ENCODE results near the gene ADAM23. TPM values are rescaled to one million over a fixed set of nuclear protein-coding genes. Genes with fewer than 3 reads are reported as not detected.

Gene ADAM23
- total and polyA plus RNA-seq, 2 experiments from 2014 or later = 11.3 to 13.1 TPM

DNA sequence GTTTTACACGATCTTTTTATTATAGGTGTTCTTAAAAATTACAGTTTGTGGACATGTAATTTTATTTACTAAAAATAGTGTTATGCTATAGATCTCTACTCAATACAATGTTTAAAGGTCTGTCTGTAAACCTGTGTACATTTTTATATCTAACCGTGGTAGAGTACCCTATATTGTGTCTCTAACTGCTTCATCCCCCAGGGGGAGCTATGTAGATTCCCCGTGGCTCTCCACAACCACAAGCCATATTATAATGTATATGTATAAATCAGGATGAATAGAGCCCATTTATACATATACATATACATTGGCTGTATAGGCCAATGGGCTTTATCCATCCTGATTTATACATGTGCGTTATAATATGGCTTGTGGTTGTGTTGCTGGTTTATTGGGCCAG lies 59.4 kb downstream of the ADAM23 start:
- no peak overlapping the region for H3K4me3 ChIP-seq
- no peaks in the 10 kb centered on the region for H3K9me3 ChIP-seq (ENCODE audit: low read depth)
- no peak overlapping the region for H3K27ac ChIP-seq
- DNase-seq (ENCODE audit: low read depth in 1 of 2, low spot score in 1 of 2) = no peak
- TF ChIP-seq, protein P1, sequence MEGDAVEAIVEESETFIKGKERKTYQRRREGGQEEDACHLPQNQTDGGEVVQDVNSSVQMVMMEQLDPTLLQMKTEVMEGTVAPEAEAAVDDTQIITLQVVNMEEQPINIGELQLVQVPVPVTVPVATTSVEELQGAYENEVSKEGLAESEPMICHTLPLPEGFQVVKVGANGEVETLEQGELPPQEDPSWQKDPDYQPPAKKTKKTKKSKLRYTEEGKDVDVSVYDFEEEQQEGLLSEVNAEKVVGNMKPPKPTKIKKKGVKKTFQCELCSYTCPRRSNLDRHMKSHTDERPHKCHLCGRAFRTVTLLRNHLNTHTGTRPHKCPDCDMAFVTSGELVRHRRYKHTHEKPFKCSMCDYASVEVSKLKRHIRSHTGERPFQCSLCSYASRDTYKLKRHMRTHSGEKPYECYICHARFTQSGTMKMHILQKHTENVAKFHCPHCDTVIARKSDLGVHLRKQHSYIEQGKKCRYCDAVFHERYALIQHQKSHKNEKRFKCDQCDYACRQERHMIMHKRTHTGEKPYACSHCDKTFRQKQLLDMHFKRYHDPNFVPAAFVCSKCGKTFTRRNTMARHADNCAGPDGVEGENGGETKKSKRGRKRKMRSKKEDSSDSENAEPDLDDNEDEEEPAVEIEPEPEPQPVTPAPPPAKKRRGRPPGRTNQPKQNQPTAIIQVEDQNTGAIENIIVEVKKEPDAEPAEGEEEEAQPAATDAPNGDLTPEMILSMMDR (IDR thresholded peaks at IDR 0.05; ENCODE audit: low read depth, low read length) = no peak
- peaks cover 10% of the 10 kb centered on the region for H3K4me1 ChIP-seq (ENCODE audit: low read depth)
- no peaks in the 10 kb centered on the region for H3K27me3 ChIP-seq
- no peaks in the 10 kb centered on the region for H3K36me3 ChIP-seq

DNA sequence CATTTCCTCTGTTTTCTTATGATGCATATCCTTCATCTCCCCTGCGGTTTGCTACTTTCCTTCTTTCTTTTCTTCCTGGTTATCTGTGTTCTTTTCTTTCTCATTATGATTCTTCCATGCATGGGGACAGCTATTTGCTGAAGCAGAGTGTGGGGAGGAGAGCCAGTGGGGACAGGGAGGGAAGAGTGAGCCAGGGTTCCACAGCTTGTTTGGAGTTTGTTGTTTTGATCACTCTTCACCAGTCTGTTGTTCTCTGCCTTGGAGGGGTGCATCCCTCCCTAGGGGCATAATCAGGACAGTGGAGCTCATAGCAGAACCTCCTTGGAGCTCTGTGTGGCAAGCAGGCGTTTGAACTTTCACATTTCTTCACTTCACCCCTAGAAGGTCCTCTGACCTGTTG lies 68.0 kb downstream of the ADAM23 start:
- Histone ChIP-seq H3K9me3 (ENCODE audit: low read depth) (no peaks in the 10 kb centered on the region), H3K36me3 (no peaks in the 10 kb centered on the region), H3K4me3 (no peak overlapping the region), H3K27me3 (no peaks in the 10 kb centered on the region), H3K4me1 (ENCODE audit: low read depth) (peaks cover 32% of the 10 kb centered on the region), H3K27ac (no peak overlapping the region)
- TF ChIP-seq, protein P1 (IDR thresholded peaks at IDR 0.05; ENCODE audit: low read depth, low read length) = no peak
- no peak for DNase-seq (ENCODE audit: low read depth in 1 of 2, low spot score in 1 of 2)

DNA sequence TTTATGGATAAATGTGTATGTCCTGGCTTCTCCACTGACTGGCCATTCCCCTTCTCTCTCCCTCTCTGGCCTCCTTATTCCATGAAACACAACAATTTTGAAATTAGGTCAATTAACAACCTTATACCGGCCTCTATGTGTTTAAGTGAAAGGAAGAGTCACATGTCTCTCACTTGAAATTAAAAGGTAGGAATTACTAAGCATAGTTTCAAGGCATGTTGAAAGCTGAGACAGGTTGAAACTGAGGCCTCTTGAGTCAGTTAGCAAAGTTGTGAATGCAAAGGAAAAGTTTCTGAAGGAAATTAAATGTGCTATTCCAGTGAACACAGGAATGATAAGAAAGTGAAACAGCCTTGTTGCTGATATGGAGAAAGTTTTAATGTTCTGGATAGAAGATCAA lies 69.7 kb downstream of the ADAM23 start:
- no peak for DNase-seq (ENCODE audit: low read depth in 1 of 2, low spot score in 1 of 2)
- Histone ChIP-seq H3K36me3 (no peaks in the 10 kb centered on the region), H3K27ac (peak overlapping the region; percentile 0), H3K9me3 (ENCODE audit: low read depth) (no peaks in the 10 kb centered on the region), H3K27me3 (no peaks in the 10 kb centered on the region), H3K4me3 (no peak overlapping the region), H3K4me1 (ENCODE audit: low read depth) (peaks cover 35% of the 10 kb centered on the region)
- TF ChIP-seq, protein P1 (IDR thresholded peaks at IDR 0.05; ENCODE audit: low read depth, low read length) = no peak

DNA sequence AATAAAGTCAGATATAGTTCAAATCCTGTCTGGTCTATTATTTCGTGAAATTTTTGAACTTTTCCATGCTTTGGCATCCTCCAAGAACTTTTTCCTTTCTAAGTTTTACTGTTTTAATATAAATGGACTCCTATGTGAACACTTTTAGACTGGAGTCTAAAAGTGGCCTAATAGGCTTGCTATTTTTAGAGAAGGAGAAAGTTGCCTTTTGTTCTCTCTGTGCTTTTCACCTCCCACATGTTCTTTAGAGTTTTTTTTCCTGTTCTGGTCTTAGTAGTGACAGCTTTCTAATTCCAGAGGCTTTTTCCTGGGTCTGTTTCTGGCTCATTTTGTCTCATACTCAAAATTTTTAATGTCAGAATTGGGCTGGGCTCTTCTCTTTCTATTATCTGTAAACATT lies 72.2 kb downstream of the ADAM23 start:
- Histone ChIP-seq H3K4me1 (ENCODE audit: low read depth) (peaks cover 40% of the 10 kb centered on the region), H3K9me3 (ENCODE audit: low read depth) (no peaks in the 10 kb centered on the region), H3K4me3 (no peak overlapping the region), H3K27ac (peak overlapping the region; percentile 55), H3K36me3 (no peaks in the 10 kb centered on the region), H3K27me3 (no peaks in the 10 kb centered on the region)
- peak in 1 of 2 donors; percentile 27 for DNase-seq (ENCODE audit: low read depth in 1 of 2, low spot score in 1 of 2)
- TF ChIP-seq, protein P1 (IDR thresholded peaks at IDR 0.05; ENCODE audit: low read depth, low read length) = no peak

DNA sequence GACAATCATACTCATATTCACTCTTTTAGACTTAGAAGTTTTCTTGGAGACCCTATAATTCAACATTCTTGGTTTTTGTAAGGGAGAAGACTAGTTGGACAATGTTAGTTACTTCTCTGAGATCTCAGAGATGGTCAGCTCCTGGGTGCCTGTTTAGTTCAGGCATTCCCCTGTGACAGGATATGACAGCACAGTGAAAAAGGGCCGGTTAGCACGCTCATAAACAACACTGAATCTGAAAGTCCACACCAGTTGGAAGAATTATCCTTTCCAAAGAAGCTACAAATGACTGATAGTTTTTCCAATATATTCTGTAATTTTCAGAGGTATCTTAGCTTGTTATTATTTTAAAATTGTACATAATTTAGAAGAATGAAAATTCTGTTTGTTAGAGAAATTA lies 75.7 kb downstream of the ADAM23 start:
- peaks cover 29% of the 10 kb centered on the region for H3K4me1 ChIP-seq (ENCODE audit: low read depth)
- no peak overlapping the region for H3K27ac ChIP-seq
- no peaks in the 10 kb centered on the region for H3K27me3 ChIP-seq
- DNase-seq (ENCODE audit: low read depth in 1 of 2, low spot score in 1 of 2) = no peak
- H3K4me3 ChIP-seq = no peak overlapping the region
- no peaks in the 10 kb centered on the region for H3K9me3 ChIP-seq (ENCODE audit: low read depth)
- TF ChIP-seq, protein P1 (IDR thresholded peaks at IDR 0.05; ENCODE audit: low read depth, low read length) = no peak
- H3K36me3 ChIP-seq = no peaks in the 10 kb centered on the region

DNA sequence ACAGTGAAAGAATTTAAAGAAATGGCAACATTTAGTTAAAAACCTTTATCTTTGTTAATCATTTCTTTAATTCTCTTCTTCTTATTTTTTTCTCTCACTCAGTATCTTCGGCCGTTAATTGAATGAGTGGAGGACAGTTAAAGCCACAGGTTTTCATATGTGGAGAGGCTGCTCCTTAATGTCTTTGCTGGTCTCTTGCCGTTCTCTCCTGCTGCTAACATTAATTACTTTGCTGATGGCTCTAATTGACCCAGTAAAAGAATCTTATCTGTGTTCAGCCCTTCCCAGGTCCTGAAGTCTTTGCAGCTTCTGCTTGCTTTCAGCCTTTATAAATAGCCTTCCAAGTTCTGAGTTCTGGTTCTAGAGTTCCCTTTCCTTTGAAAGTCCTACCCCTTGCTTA lies 77.1 kb downstream of the ADAM23 start:
- Histone ChIP-seq H3K9me3 (ENCODE audit: low read depth) (no peaks in the 10 kb centered on the region), H3K27ac (no peak overlapping the region), H3K4me3 (no peak overlapping the region), H3K4me1 (ENCODE audit: low read depth) (peaks cover 22% of the 10 kb centered on the region), H3K36me3 (no peaks in the 10 kb centered on the region), H3K27me3 (no peaks in the 10 kb centered on the region)
- TF ChIP-seq, protein P1 (IDR thresholded peaks at IDR 0.05; ENCODE audit: low read depth, low read length) = no peak
- no peak for DNase-seq (ENCODE audit: low read depth in 1 of 2, low spot score in 1 of 2)
